Measurements from ENCODE around the gene XYLB. TPM values are rescaled to one million over a fixed set of nuclear protein-coding genes. Genes with fewer than 3 reads are reported as not detected.

XYLB gene
- total and polyA plus RNA-seq, 4 donors, result 0.15 to 6.2 (median 1.6) TPM

- intact Hi-C loops (cut with DNase I), result no loop called here
- DNase-seq (no peak), ATAC-seq (ENCODE audit: low FRiP score) (no peak)
- Histone ChIP-seq H3K27ac (ENCODE audit: low read depth in 1 of 2, low read length in 2 of 2) (no peak overlapping the region), H3K4me1 (ENCODE audit: control insufficient read depth in 1 of 2, insufficient read depth in 2 of 2, low read length in 2 of 2) (no peaks in the 10 kb centered on the region), H3K27me3 (ENCODE audit: control insufficient read depth in 1 of 2, insufficient read depth in 2 of 2, low read length in 1 of 2) (no peaks in the 10 kb centered on the region), H3K4me3 (ENCODE audit: low read length in 2 of 2) (no peak overlapping the region), H3K9me3 (ENCODE audit: control insufficient read depth, low read length) (no peaks in the 10 kb centered on the region), H3K36me3 (ENCODE audit: control insufficient read depth in 1 of 2, insufficient read depth in 2 of 2, low read length in 1 of 2) (no peaks in the 10 kb centered on the region)
- 70 to 75% methylated on average over 2 of the region's 2 CpGs for WGBS, 2 donors
Measured at GRCh38 chr3:38311941-38312340, 34.6 kb upstream of the XYLB start.

- no peaks in the 10 kb centered on the region for H3K27me3 ChIP-seq (ENCODE audit: control insufficient read depth in 1 of 2, insufficient read depth in 2 of 2, low read length in 1 of 2)
- no peak overlapping the region for H3K27ac ChIP-seq (ENCODE audit: low read depth in 1 of 2, low read length in 2 of 2)
- H3K36me3 ChIP-seq (ENCODE audit: control insufficient read depth in 1 of 2, insufficient read depth in 2 of 2, low read length in 1 of 2), result no peaks in the 10 kb centered on the region
- no peaks in the 10 kb centered on the region for H3K9me3 ChIP-seq (ENCODE audit: control insufficient read depth, low read length)
- intact Hi-C loops (cut with DNase I), result no loop called here
- no peaks in the 10 kb centered on the region for H3K4me1 ChIP-seq (ENCODE audit: control insufficient read depth in 1 of 2, insufficient read depth in 2 of 2, low read length in 2 of 2)
- WGBS, 2 donors, result 88 to 93% methylated on average over 3 of the region's 3 CpGs
- no peak overlapping the region for H3K4me3 ChIP-seq (ENCODE audit: low read length in 2 of 2)
- ATAC-seq (ENCODE audit: low FRiP score) (no peak), DNase-seq (no peak)
Measured at GRCh38 chr3:38312356-38312755, 34.2 kb upstream of the XYLB start.

GRCh38 chr3:38313263-38313662, 33.3 kb upstream of the XYLB start:
- H3K27ac ChIP-seq (ENCODE audit: low read depth in 1 of 2, low read length in 2 of 2), result no peak overlapping the region
- H3K36me3 ChIP-seq (ENCODE audit: control insufficient read depth in 1 of 2, insufficient read depth in 2 of 2, low read length in 1 of 2), result no peaks in the 10 kb centered on the region
- H3K9me3 ChIP-seq (ENCODE audit: control insufficient read depth, low read length), result no peaks in the 10 kb centered on the region
- no peak overlapping the region for H3K4me3 ChIP-seq (ENCODE audit: low read length in 2 of 2)
- no peaks in the 10 kb centered on the region for H3K27me3 ChIP-seq (ENCODE audit: control insufficient read depth in 1 of 2, insufficient read depth in 2 of 2, low read length in 1 of 2)
- no peak for DNase-seq
- ATAC-seq (ENCODE audit: low FRiP score), result no peak
- intact Hi-C loops (cut with DNase I), result no loop called here
- no peaks in the 10 kb centered on the region for H3K4me1 ChIP-seq (ENCODE audit: control insufficient read depth in 1 of 2, insufficient read depth in 2 of 2, low read length in 2 of 2)
- WGBS, 2 donors, result 84 to 88% methylated on average over 5 of the region's 5 CpGs

GRCh38 chr3:38313695-38314094, 32.9 kb upstream of the XYLB start:
- no peaks in the 10 kb centered on the region for H3K36me3 ChIP-seq (ENCODE audit: control insufficient read depth in 1 of 2, insufficient read depth in 2 of 2, low read length in 1 of 2)
- no peaks in the 10 kb centered on the region for H3K27me3 ChIP-seq (ENCODE audit: control insufficient read depth in 1 of 2, insufficient read depth in 2 of 2, low read length in 1 of 2)
- H3K4me1 ChIP-seq (ENCODE audit: control insufficient read depth in 1 of 2, insufficient read depth in 2 of 2, low read length in 2 of 2), result no peaks in the 10 kb centered on the region
- no peak overlapping the region for H3K4me3 ChIP-seq (ENCODE audit: low read length in 2 of 2)
- H3K27ac ChIP-seq (ENCODE audit: low read depth in 1 of 2, low read length in 2 of 2), result no peak overlapping the region
- H3K9me3 ChIP-seq (ENCODE audit: control insufficient read depth, low read length), result no peaks in the 10 kb centered on the region
- intact Hi-C loops (cut with DNase I), result no loop called here
- no peak for DNase-seq
- 85 to 90% methylated on average over 11 of the region's 11 CpGs for WGBS, 2 donors
- ATAC-seq (ENCODE audit: low FRiP score), result no peak

GRCh38 chr3:38314112-38314763, 32.3 kb upstream of the XYLB start:
- H3K27ac ChIP-seq (ENCODE audit: low read depth in 1 of 2, low read length in 2 of 2), result no peak overlapping the region
- H3K27me3 ChIP-seq (ENCODE audit: control insufficient read depth in 1 of 2, insufficient read depth in 2 of 2, low read length in 1 of 2), result no peaks in the 10 kb centered on the region
- no peak for ATAC-seq (ENCODE audit: low FRiP score)
- H3K4me3 ChIP-seq (ENCODE audit: low read length in 2 of 2), result no peak overlapping the region
- no peaks in the 10 kb centered on the region for H3K4me1 ChIP-seq (ENCODE audit: control insufficient read depth in 1 of 2, insufficient read depth in 2 of 2, low read length in 2 of 2)
- no peaks in the 10 kb centered on the region for H3K9me3 ChIP-seq (ENCODE audit: control insufficient read depth, low read length)
- no peaks in the 10 kb centered on the region for H3K36me3 ChIP-seq (ENCODE audit: control insufficient read depth in 1 of 2, insufficient read depth in 2 of 2, low read length in 1 of 2)
- no peak for DNase-seq
- intact Hi-C loops (cut with DNase I), result no loop called here
- 44 to 50% methylated on average over 4 of the region's 4 CpGs for WGBS, 2 donors

GRCh38 chr3:38314764-38315487, 31.7 kb upstream of the XYLB start:
- no peaks in the 10 kb centered on the region for H3K9me3 ChIP-seq (ENCODE audit: control insufficient read depth, low read length)
- ATAC-seq (ENCODE audit: low FRiP score) (no peak), DNase-seq (no peak)
- no peaks in the 10 kb centered on the region for H3K4me1 ChIP-seq (ENCODE audit: control insufficient read depth in 1 of 2, insufficient read depth in 2 of 2, low read length in 2 of 2)
- WGBS, 2 donors, result 73 to 74% methylated on average over 5 of the region's 5 CpGs
- intact Hi-C loops (cut with DNase I), result no loop called here
- no peak overlapping the region for H3K4me3 ChIP-seq (ENCODE audit: low read length in 2 of 2)
- H3K27ac ChIP-seq (ENCODE audit: low read depth in 1 of 2, low read length in 2 of 2), result no peak overlapping the region
- H3K27me3 ChIP-seq (ENCODE audit: control insufficient read depth in 1 of 2, insufficient read depth in 2 of 2, low read length in 1 of 2), result no peaks in the 10 kb centered on the region
- H3K36me3 ChIP-seq (ENCODE audit: control insufficient read depth in 1 of 2, insufficient read depth in 2 of 2, low read length in 1 of 2), result no peaks in the 10 kb centered on the region

GRCh38 chr3:38315488-38316230, 30.9 kb upstream of the XYLB start:
- H3K9me3 ChIP-seq (ENCODE audit: control insufficient read depth, low read length), result no peaks in the 10 kb centered on the region
- no peak overlapping the region for H3K4me3 ChIP-seq (ENCODE audit: low read length in 2 of 2)
- intact Hi-C loops (cut with DNase I), result no loop called here
- DNase-seq (no peak), ATAC-seq (ENCODE audit: low FRiP score) (no peak)
- H3K27ac ChIP-seq (ENCODE audit: low read depth in 1 of 2, low read length in 2 of 2), result no peak overlapping the region
- no peaks in the 10 kb centered on the region for H3K36me3 ChIP-seq (ENCODE audit: control insufficient read depth in 1 of 2, insufficient read depth in 2 of 2, low read length in 1 of 2)
- H3K27me3 ChIP-seq (ENCODE audit: control insufficient read depth in 1 of 2, insufficient read depth in 2 of 2, low read length in 1 of 2), result no peaks in the 10 kb centered on the region
- no peaks in the 10 kb centered on the region for H3K4me1 ChIP-seq (ENCODE audit: control insufficient read depth in 1 of 2, insufficient read depth in 2 of 2, low read length in 2 of 2)
- WGBS, 2 donors, result 84 to 85% methylated on average over 10 of the region's 10 CpGs

GRCh38 chr3:38316356-38317191, 30.0 kb upstream of the XYLB start:
- Histone ChIP-seq H3K9me3 (ENCODE audit: control insufficient read depth, low read length) (no peaks in the 10 kb centered on the region), H3K36me3 (ENCODE audit: control insufficient read depth in 1 of 2, insufficient read depth in 2 of 2, low read length in 1 of 2) (no peaks in the 10 kb centered on the region), H3K27me3 (ENCODE audit: control insufficient read depth in 1 of 2, insufficient read depth in 2 of 2, low read length in 1 of 2) (no peaks in the 10 kb centered on the region), H3K4me3 (ENCODE audit: low read length in 2 of 2) (no peak overlapping the region), H3K27ac (ENCODE audit: low read depth in 1 of 2, low read length in 2 of 2) (no peak overlapping the region), H3K4me1 (ENCODE audit: control insufficient read depth in 1 of 2, insufficient read depth in 2 of 2, low read length in 2 of 2) (no peaks in the 10 kb centered on the region)
- no peak for ATAC-seq (ENCODE audit: low FRiP score)
- 79 to 85% methylated on average over 22 of the region's 22 CpGs for WGBS, 2 donors
- DNase-seq, result no peak
- intact Hi-C loops (cut with DNase I), result no loop called here
